ENCODE measurements around the gene KCTD13.

GRCh38 chr16:29950806-29951461 is 24.9 kb upstream of the KCTD13 start:
- no peak for TF ChIP-seq CTCF (tag by site-specific recombination; IDR thresholded peaks at IDR 0.05)
- TF ChIP-seq ZNF121 (tag by site-specific recombination; IDR thresholded peaks at IDR 0.05): no peak
- no peak for TF ChIP-seq ZNF513 (tag by site-specific recombination; IDR thresholded peaks at IDR 0.05)
- no peak for TF ChIP-seq ZNF777 (tag by site-specific recombination; IDR thresholded peaks at IDR 0.05; ENCODE audit: borderline replicate concordance)
- no peak for TF ChIP-seq ZNF24 (tag by site-specific recombination; IDR thresholded peaks at IDR 0.05)
- no peak for TF ChIP-seq ZNF423 (tag by site-specific recombination; IDR thresholded peaks at IDR 0.05)
